ENCODE results near the gene ABHD2.

DNA sequence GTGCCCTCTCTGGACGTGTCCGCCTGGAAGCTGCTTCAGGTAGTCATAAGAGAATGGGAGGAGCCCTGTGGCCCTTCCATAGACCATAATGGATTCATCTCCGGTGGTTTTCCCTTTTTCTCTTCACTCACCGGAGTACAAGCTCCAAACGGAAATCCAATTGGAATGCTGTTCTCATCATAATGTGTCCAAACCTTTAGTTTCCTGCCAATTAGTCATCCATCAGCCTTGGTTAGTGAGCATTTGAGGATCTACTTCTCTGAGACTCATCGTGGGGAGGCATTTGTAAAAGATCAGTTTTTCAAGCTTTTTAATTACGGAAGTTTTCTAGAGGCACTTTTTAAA, 34.9 kb downstream of the ABHD2 start:
- TF ChIP-seq, protein P1, sequence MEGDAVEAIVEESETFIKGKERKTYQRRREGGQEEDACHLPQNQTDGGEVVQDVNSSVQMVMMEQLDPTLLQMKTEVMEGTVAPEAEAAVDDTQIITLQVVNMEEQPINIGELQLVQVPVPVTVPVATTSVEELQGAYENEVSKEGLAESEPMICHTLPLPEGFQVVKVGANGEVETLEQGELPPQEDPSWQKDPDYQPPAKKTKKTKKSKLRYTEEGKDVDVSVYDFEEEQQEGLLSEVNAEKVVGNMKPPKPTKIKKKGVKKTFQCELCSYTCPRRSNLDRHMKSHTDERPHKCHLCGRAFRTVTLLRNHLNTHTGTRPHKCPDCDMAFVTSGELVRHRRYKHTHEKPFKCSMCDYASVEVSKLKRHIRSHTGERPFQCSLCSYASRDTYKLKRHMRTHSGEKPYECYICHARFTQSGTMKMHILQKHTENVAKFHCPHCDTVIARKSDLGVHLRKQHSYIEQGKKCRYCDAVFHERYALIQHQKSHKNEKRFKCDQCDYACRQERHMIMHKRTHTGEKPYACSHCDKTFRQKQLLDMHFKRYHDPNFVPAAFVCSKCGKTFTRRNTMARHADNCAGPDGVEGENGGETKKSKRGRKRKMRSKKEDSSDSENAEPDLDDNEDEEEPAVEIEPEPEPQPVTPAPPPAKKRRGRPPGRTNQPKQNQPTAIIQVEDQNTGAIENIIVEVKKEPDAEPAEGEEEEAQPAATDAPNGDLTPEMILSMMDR (IDR thresholded peaks at IDR 0.05) = no peak
- no peak for TF ChIP-seq POLR2A (IDR thresholded peaks at IDR 0.05)

Measured in heart left ventricle (tissue), 13 donors.